ENCODE results near the gene ANXA11.
"Not testable (repeated sequence)": the region's sequence is repeated elsewhere in the genome, so short reads cannot be mapped to it uniquely, and the experiment has no call there.

The ANXA11 gene

GRCh38 chr10:80234331-80235235 is 29.2 kb upstream of the ANXA11 start:
- not testable (repeated sequence) for H3K27me3 ChIP-seq (ENCODE audit: insufficient read depth, low read length); H3K4me1 ChIP-seq (ENCODE audit: insufficient read depth, low read length); H3K9me3 ChIP-seq (ENCODE audit: insufficient read depth, low read depth, low read length); H3K9ac ChIP-seq (ENCODE audit: low read depth, low read length); H3K4me3 ChIP-seq (ENCODE audit: low read length); H3K27ac ChIP-seq (ENCODE audit: low read length); H3K36me3 ChIP-seq (ENCODE audit: insufficient read depth, low read depth, low read length)

GRCh38 chr10:80233871-80234270 is 28.5 kb upstream of the ANXA11 start:
- H3K9ac ChIP-seq (ENCODE audit: low read depth, low read length); H3K27me3 ChIP-seq (ENCODE audit: insufficient read depth, low read length); H3K4me1 ChIP-seq (ENCODE audit: insufficient read depth, low read length); H3K4me3 ChIP-seq (ENCODE audit: low read length); H3K9me3 ChIP-seq (ENCODE audit: insufficient read depth, low read depth, low read length); H3K36me3 ChIP-seq (ENCODE audit: insufficient read depth, low read depth, low read length); H3K27ac ChIP-seq (ENCODE audit: low read length): not testable (repeated sequence)

- H3K4me1 ChIP-seq (ENCODE audit: insufficient read depth, low read length); H3K27ac ChIP-seq (ENCODE audit: low read length); H3K36me3 ChIP-seq (ENCODE audit: insufficient read depth, low read depth, low read length); H3K4me3 ChIP-seq (ENCODE audit: low read length); H3K9ac ChIP-seq (ENCODE audit: low read depth, low read length); H3K9me3 ChIP-seq (ENCODE audit: insufficient read depth, low read depth, low read length); H3K27me3 ChIP-seq (ENCODE audit: insufficient read depth, low read length): not testable (repeated sequence)
Observed at GRCh38 chr10:80226723-80227122, 21.4 kb upstream of the ANXA11 start.

GRCh38 chr10:80223031-80223419 is 17.7 kb upstream of the ANXA11 start:
- H3K36me3 ChIP-seq (ENCODE audit: insufficient read depth, low read depth, low read length); H3K4me1 ChIP-seq (ENCODE audit: insufficient read depth, low read length); H3K4me3 ChIP-seq (ENCODE audit: low read length): not testable (repeated sequence)

GRCh38 chr10:80218878-80219277 is 13.5 kb upstream of the ANXA11 start:
- H3K27me3 ChIP-seq (ENCODE audit: insufficient read depth, low read length); H3K36me3 ChIP-seq (ENCODE audit: insufficient read depth, low read depth, low read length); H3K4me3 ChIP-seq (ENCODE audit: low read length); H3K9ac ChIP-seq (ENCODE audit: low read depth, low read length); H3K9me3 ChIP-seq (ENCODE audit: insufficient read depth, low read depth, low read length); H3K4me1 ChIP-seq (ENCODE audit: insufficient read depth, low read length); H3K27ac ChIP-seq (ENCODE audit: low read length): not testable (repeated sequence)

More at GRCh38 chr10:80223031-80223419, 17.7 kb upstream of the ANXA11 start:
- not testable (repeated sequence) for H3K9ac ChIP-seq (ENCODE audit: low read depth, low read length); H3K27me3 ChIP-seq (ENCODE audit: insufficient read depth, low read length); H3K9me3 ChIP-seq (ENCODE audit: insufficient read depth, low read depth, low read length); H3K27ac ChIP-seq (ENCODE audit: low read length)

GRCh38 chr10:80214368-80214982 is 9.1 kb upstream of the ANXA11 start:
- not testable (repeated sequence) for H3K27me3 ChIP-seq (ENCODE audit: insufficient read depth, low read length); H3K4me1 ChIP-seq (ENCODE audit: insufficient read depth, low read length); H3K9ac ChIP-seq (ENCODE audit: low read depth, low read length); H3K36me3 ChIP-seq (ENCODE audit: insufficient read depth, low read depth, low read length); H3K4me3 ChIP-seq (ENCODE audit: low read length); H3K27ac ChIP-seq (ENCODE audit: low read length); H3K9me3 ChIP-seq (ENCODE audit: insufficient read depth, low read depth, low read length)

GRCh38 chr10:80212535-80213115 is 7.3 kb upstream of the ANXA11 start:
- H3K4me1 ChIP-seq (ENCODE audit: insufficient read depth, low read length); H3K27me3 ChIP-seq (ENCODE audit: insufficient read depth, low read length); H3K9me3 ChIP-seq (ENCODE audit: insufficient read depth, low read depth, low read length); H3K4me3 ChIP-seq (ENCODE audit: low read length); H3K27ac ChIP-seq (ENCODE audit: low read length); H3K36me3 ChIP-seq (ENCODE audit: insufficient read depth, low read depth, low read length); H3K9ac ChIP-seq (ENCODE audit: low read depth, low read length): not testable (repeated sequence)

GRCh38 chr10:80211786-80212185 is 6.4 kb upstream of the ANXA11 start:
- Histone ChIP-seq H3K9me3 (ENCODE audit: insufficient read depth, low read depth, low read length) (no peaks in the 10 kb centered on the region), H3K27ac (ENCODE audit: low read length) (no peak overlapping the region), H3K9ac (ENCODE audit: low read depth, low read length) (no peak overlapping the region), H3K27me3 (ENCODE audit: insufficient read depth, low read length) (peaks cover 17% of the 10 kb centered on the region), H3K4me3 (ENCODE audit: low read length) (no peak overlapping the region), H3K36me3 (ENCODE audit: insufficient read depth, low read depth, low read length) (no peaks in the 10 kb centered on the region), H3K4me1 (ENCODE audit: insufficient read depth, low read length) (no peaks in the 10 kb centered on the region)

- Histone ChIP-seq H3K4me1 (ENCODE audit: insufficient read depth, low read length) (peaks cover 5% of the 10 kb centered on the region; the same call in 1 of the 2 replicates), H3K4me3 (ENCODE audit: low read length) (no peak overlapping the region), H3K9me3 (ENCODE audit: insufficient read depth, low read depth, low read length) (no peaks in the 10 kb centered on the region), H3K27ac (ENCODE audit: low read length) (no peak overlapping the region), H3K9ac (ENCODE audit: low read depth, low read length) (no peak overlapping the region), H3K36me3 (ENCODE audit: insufficient read depth, low read depth, low read length) (no peaks in the 10 kb centered on the region), H3K27me3 (ENCODE audit: insufficient read depth, low read length) (peaks cover 30% of the 10 kb centered on the region)
Observed at GRCh38 chr10:80210259-80210658, 4.9 kb upstream of the ANXA11 start.

- H3K4me3 ChIP-seq (ENCODE audit: low read length), result peak overlapping the region; percentile 61; the same call in 1 of the 2 replicates
- no peak overlapping the region for H3K27ac ChIP-seq (ENCODE audit: low read length)
- peaks cover 19% of the 10 kb centered on the region for H3K4me1 ChIP-seq (ENCODE audit: insufficient read depth, low read length)
Observed at GRCh38 chr10:80207768-80208370, 2.5 kb upstream of the ANXA11 start.

GRCh38 chr10:80206277-80206655 is 929 bp upstream of the ANXA11 start:
- H3K4me1 ChIP-seq (ENCODE audit: insufficient read depth, low read length), result peaks cover 19% of the 10 kb centered on the region
- no peak overlapping the region for H3K9ac ChIP-seq (ENCODE audit: low read depth, low read length)
- no peak overlapping the region for H3K4me3 ChIP-seq (ENCODE audit: low read length)

More at GRCh38 chr10:80207768-80208370, 2.5 kb upstream of the ANXA11 start:
- Histone ChIP-seq H3K36me3 (ENCODE audit: insufficient read depth, low read depth, low read length) (no peaks in the 10 kb centered on the region), H3K9ac (ENCODE audit: low read depth, low read length) (peak overlapping the region; percentile 56; the same call in 1 of the 2 replicates), H3K9me3 (ENCODE audit: insufficient read depth, low read depth, low read length) (no peaks in the 10 kb centered on the region), H3K27me3 (ENCODE audit: insufficient read depth, low read length) (peaks cover 44% of the 10 kb centered on the region)

More at GRCh38 chr10:80206277-80206655, 929 bp upstream of the ANXA11 start:
- no peak overlapping the region for H3K27ac ChIP-seq (ENCODE audit: low read length)
- no peaks in the 10 kb centered on the region for H3K36me3 ChIP-seq (ENCODE audit: insufficient read depth, low read depth, low read length)
- peaks cover 44% of the 10 kb centered on the region for H3K27me3 ChIP-seq (ENCODE audit: insufficient read depth, low read length)
- H3K9me3 ChIP-seq (ENCODE audit: insufficient read depth, low read depth, low read length), result no peaks in the 10 kb centered on the region

Measured in iPS-20b (cell line).